ENCODE data around the gene ADPRH. TPM values are rescaled to one million over a fixed set of nuclear protein-coding genes. Genes with fewer than 3 reads are reported as not detected.

Gene ADPRH
- 1.4 and 1.6 TPM in 2 replicates for total RNA-seq (2021)
- percentile 35 among the genes with signal in this experiment for Bru-seq, nascent RNA
- percentile 32 among the genes with signal in this experiment for BruChase-seq, experiment 1, labeled RNA remaining after a 2-hour chase
- percentile 51 among the genes with signal in this experiment for BruChase-seq, experiment 2, labeled RNA remaining after a 6-hour chase
- long read RNA-seq, partial matches to known transcripts = 0 of 1 reads
- long read RNA-seq, other reads (novel, unspliced or antisense) = 0 of 1 reads

DNA sequence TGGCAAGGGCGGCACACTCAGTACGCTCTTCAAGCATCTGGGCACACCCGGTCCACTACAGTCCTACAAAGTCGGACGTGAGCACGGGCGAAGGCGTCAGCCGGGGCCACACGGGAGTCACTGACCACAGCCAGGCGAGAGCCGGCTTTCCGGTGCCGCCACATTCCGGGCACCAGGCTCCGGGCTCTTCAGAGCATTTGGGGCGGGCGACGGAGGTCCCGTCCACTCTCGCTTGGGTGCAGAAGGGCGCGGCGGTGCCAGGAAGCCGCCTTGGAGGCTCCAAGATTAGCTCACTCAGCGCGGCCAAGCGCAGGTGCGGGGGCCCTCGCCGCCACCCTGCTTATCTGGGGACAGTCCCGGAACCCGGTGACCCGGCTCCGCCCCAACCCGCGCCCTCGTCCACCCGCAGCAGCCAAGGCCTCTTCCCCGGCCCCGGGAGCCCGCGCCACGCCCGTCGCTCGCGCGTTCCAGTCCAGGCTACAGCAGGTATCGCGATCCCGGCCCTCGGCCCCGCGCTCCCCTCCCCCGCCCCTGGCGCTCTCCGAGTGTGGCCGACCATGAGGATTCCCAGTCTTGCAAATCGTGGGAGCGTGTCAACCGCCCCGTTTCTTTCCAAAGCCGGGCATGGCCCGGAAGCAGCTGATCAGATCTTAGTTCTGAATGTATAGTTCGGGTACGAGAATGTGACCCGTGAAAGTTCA is at the start of gene ADPRH:
TSS of gene ADPRH (plus strand) at position 127 of the 701 bp plus-strand sequence. CDS start 2,678 bp downstream, outside the sequence.
- Histone ChIP-seq H3K9me3 (ENCODE audit: insufficient read depth, low read depth) (no peaks in the 10 kb centered on the region), H3K27ac (no peak within 1 kb of the TSS), H3F3A (ENCODE audit: insufficient read depth, low read depth) (no peaks in the 10 kb centered on the region), H3K36me3 (ENCODE audit: low read depth) (no peaks in the 10 kb centered on the region), H3K79me2 (ENCODE audit: low read depth) (no peaks in the 10 kb centered on the region), H3K9me2 (ENCODE audit: insufficient read depth) (no peaks in the 10 kb centered on the region), H3K27me3 (ENCODE audit: insufficient read depth, low read depth) (no peaks in the 10 kb centered on the region), H2AFZ (peak within 1 kb of the TSS; percentile 77), H3K4me3 (peak within 1 kb of the TSS; percentile 59), H4K20me1 (ENCODE audit: insufficient read depth) (no peaks in the 10 kb centered on the region), H3K4me2 (peak within 1 kb of the TSS; percentile 82), H3K4me1 (replicated peaks; ENCODE audit: insufficient read depth) (no peaks in the 10 kb centered on the region)
- CTCF ChIA-PET = no interaction called here
- DNase-seq = peak in 1 of 2 experiments; percentile 73
- BruUV-seq (replicated peaks) = TSS peak; percentile 85
- intact Hi-C loops (cut with micrococcal nuclease; ENCODE audit: unreplicated experiment) = loop anchor here (2.0 kb wide), 1 partner anchor 97 kb away; the partner anchor contains the start of gene COX17
- TF ChIP-seq EZH2 (IDR thresholded peaks at IDR 0.05; ENCODE audit: low read depth) = no peak
- TF ChIP-seq, protein P1, sequence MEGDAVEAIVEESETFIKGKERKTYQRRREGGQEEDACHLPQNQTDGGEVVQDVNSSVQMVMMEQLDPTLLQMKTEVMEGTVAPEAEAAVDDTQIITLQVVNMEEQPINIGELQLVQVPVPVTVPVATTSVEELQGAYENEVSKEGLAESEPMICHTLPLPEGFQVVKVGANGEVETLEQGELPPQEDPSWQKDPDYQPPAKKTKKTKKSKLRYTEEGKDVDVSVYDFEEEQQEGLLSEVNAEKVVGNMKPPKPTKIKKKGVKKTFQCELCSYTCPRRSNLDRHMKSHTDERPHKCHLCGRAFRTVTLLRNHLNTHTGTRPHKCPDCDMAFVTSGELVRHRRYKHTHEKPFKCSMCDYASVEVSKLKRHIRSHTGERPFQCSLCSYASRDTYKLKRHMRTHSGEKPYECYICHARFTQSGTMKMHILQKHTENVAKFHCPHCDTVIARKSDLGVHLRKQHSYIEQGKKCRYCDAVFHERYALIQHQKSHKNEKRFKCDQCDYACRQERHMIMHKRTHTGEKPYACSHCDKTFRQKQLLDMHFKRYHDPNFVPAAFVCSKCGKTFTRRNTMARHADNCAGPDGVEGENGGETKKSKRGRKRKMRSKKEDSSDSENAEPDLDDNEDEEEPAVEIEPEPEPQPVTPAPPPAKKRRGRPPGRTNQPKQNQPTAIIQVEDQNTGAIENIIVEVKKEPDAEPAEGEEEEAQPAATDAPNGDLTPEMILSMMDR (conservative IDR thresholded peaks at IDR 0.05) = no peak
- POLR2A ChIA-PET (ENCODE audit: unreplicated experiment) = interaction anchor here (0.6 to 0.7 kb wide), 3 partner anchors 19 to 976 kb away, joined by 3 to 7 read pairs (median 5); partner anchors contain the start of gene TIMMDC1

- 0 out of 2 replicates have a peak, but pooled peaks cover 1% of the 10 kb centered on the region for H3K36me3 ChIP-seq (ENCODE audit: low read depth)
- no TSS peak for BruUV-seq (replicated peaks)
- ChIA-PET CTCF (no interaction called here), POLR2A (ENCODE audit: unreplicated experiment) (interaction anchor here (0.7 kb wide), 1 partner anchor 502 kb away, joined by 3 read pairs; no protein-coding TSS in a partner anchor)
- no peak overlapping the region for H3K4me3 ChIP-seq
- H3K27ac ChIP-seq = no peak overlapping the region
- no peaks in the 10 kb centered on the region for H3K9me3 ChIP-seq (ENCODE audit: insufficient read depth, low read depth)
- no peaks in the 10 kb centered on the region for H4K20me1 ChIP-seq (ENCODE audit: insufficient read depth)
- H3F3A ChIP-seq (ENCODE audit: insufficient read depth, low read depth) = peaks cover 6% of the 10 kb centered on the region; the same call in 1 of the 2 replicates
- no peak overlapping the region for H3K4me2 ChIP-seq
- H3K27me3 ChIP-seq (ENCODE audit: insufficient read depth, low read depth) = no peaks in the 10 kb centered on the region
- H2AFZ ChIP-seq = no peak overlapping the region
- DNase-seq = no peak
- TF ChIP-seq EZH2 (IDR thresholded peaks at IDR 0.05; ENCODE audit: low read depth) = no peak
- H3K79me2 ChIP-seq (ENCODE audit: low read depth) = no peaks in the 10 kb centered on the region
- H3K9me2 ChIP-seq (ENCODE audit: insufficient read depth) = no peaks in the 10 kb centered on the region
- intact Hi-C loops (cut with micrococcal nuclease; ENCODE audit: unreplicated experiment) = loop anchor here (10.0 kb wide), 1 partner anchor 145 kb away; the partner anchor contains the start of gene COX17
- no peaks in the 10 kb centered on the region for H3K4me1 ChIP-seq (replicated peaks; ENCODE audit: insufficient read depth)
These were observed 49.4 kb upstream of the ADPRH start for GRCh38 chr3:119529883-119530282.

DNA sequence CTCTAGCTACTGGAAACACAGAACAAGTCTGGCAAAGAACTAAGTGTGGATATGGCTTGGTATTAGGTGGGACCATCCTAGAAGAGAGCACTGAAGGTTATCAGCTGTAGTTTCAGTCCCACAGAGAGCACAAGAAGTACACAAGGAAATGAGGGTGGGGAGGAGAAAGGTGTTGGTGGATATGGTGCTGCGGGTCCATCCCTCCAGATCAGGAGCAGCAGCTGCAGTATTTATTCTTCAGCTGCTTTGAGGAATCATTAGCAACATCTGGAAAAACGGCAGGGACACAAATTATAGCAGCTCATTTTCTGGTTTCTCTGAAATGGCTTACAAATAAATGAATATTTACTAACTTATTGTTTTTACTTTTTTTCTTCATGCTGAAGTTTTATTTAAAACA is 48.8 kb upstream of the ADPRH start:
- no peaks in the 10 kb centered on the region for H3K9me2 ChIP-seq (ENCODE audit: insufficient read depth)
- no peaks in the 10 kb centered on the region for H3K79me2 ChIP-seq (ENCODE audit: low read depth)
- CTCF ChIA-PET = no interaction called here
- no peak overlapping the region for H3K4me3 ChIP-seq
- H3K9me3 ChIP-seq (ENCODE audit: insufficient read depth, low read depth) = no peaks in the 10 kb centered on the region
- POLR2A ChIA-PET (ENCODE audit: unreplicated experiment) = interaction anchor here (0.7 kb wide), 1 partner anchor 501 kb away, joined by 3 read pairs; no protein-coding TSS in a partner anchor
- no peaks in the 10 kb centered on the region for H3K27me3 ChIP-seq (ENCODE audit: insufficient read depth, low read depth)
- H3K4me2 ChIP-seq = no peak overlapping the region
- H3K36me3 ChIP-seq (ENCODE audit: low read depth) = no peaks in the 10 kb centered on the region
- TF ChIP-seq, protein P1 (conservative IDR thresholded peaks at IDR 0.05) = no peak
- TF ChIP-seq EZH2 (IDR thresholded peaks at IDR 0.05; ENCODE audit: low read depth) = no peak
- H3K4me1 ChIP-seq (replicated peaks; ENCODE audit: insufficient read depth) = no peaks in the 10 kb centered on the region
- intact Hi-C loops (cut with micrococcal nuclease; ENCODE audit: unreplicated experiment) = no loop called here
- no TSS peak for BruUV-seq (replicated peaks)
- H3F3A ChIP-seq (ENCODE audit: insufficient read depth, low read depth) = no peaks in the 10 kb centered on the region
- H4K20me1 ChIP-seq (ENCODE audit: insufficient read depth) = no peaks in the 10 kb centered on the region
- DNase-seq = no peak
- no peak overlapping the region for H2AFZ ChIP-seq
- no peak overlapping the region for H3K27ac ChIP-seq
